HepG2 (cell line): ENCODE measurements around the gene WSCD1. TPM values are rescaled to one million over a fixed set of nuclear protein-coding genes. Genes with fewer than 3 reads are reported as not detected.

Source experiments
- SAP130 ChIP-seq: IDR thresholded peaks from 2 replicates; pipeline ENCODE4 v1.6.1; 2016; ENCODE audit warnings: low read depth
- ZBED4 ChIP-seq: sonication (generic); formaldehyde crosslinking; IDR thresholded peaks from 2 replicates; pipeline ENCODE4 v1.4.0; 2020; ENCODE audit warnings: missing genetic modification reagents, borderline replicate concordance
- ZSCAN9 ChIP-seq: IDR thresholded peaks from 2 replicates; pipeline ENCODE4 v1.6.1; 2016; ENCODE audit warnings: borderline replicate concordance
- polyA plus RNA-seq, 8 experiments: library from polyadenylated mRNA; depleted of rRNA in 3 of 8; stranded (reverse) in 7 of 8; unstranded in 1 of 8; fragments of >200 nt; fragmentation: Illumina TruSeq in 4 of 8; extraction: Trizol in 4 of 8; gene quantifications; 2 replicates each; pipeline versions ENCODE4 v1.2.1 to v1.2.3, GENCODE V29; 2011 to 2016; ENCODE audit warnings: low read depth in 4 of 8, missing spikeins in 1 of 8, mixed read lengths in 1 of 8; ENCODE audit not compliant: insufficient read depth in 1 of 8
- total RNA-seq, 5 experiments: library from RNA; depleted of rRNA; stranded (reverse); fragments of >200 nt; fragmentation: Illumina TruSeq; extraction: Trizol; gene quantifications; 2 replicates each; pipeline ENCODE4 v1.2.3, GENCODE V29; 2016; ENCODE audit warnings: low read depth in 1 of 5
- TF ChIP-seq, protein P1 (sequence below): sonication (generic); formaldehyde crosslinking; IDR thresholded peaks from 2 replicates; pipeline ENCODE4 v1.5.1; 2020; ENCODE audit warnings: missing genetic modification reagents, mild to moderate bottlenecking, borderline replicate concordance
- TF ChIP-seq, protein P2 (sequence below): sonication (generic); formaldehyde crosslinking; IDR thresholded peaks from 2 replicates; pipeline ENCODE4 v1.5.1; 2020; ENCODE audit warnings: mild to moderate bottlenecking, missing genetic modification reagents, moderate library complexity

WSCD1 gene
- total and polyA plus RNA-seq, 2 of the 13 experiments (the other 11 are each of a cell fraction or from before 2014, with no cell fraction given) = 0.24 to 2.7 TPM

DNA sequence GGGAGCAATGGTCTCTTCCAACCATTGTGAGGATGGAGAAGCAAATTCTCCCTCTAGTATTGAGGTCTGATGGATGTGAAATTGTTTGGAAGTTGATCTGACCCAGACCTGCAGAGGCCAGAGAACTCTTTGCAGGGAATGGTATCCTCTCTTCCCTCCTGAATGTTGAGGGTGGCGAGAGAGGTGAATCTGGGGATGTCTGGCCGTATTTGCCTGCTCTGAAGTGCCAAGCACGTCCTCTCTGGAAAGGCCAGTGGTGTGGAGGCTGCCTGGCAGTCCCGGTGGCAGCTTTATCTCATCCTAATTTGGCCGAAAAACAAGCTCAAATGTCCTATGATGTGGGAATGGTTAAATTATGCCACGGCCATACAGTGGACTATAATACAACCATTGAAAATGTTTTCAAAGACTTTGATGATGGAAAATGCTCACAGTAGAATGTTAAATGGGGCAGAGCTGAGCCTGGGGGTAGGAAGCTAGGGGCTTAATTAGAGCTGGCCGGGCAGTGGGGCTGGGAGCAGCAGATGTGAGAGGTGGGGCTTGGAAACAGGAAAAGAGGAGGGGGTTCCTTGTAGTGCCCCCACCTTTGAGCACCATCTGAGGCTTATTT lies 30.8 kb downstream of the WSCD1 start (continued):
- TF ChIP-seq, protein P1, sequence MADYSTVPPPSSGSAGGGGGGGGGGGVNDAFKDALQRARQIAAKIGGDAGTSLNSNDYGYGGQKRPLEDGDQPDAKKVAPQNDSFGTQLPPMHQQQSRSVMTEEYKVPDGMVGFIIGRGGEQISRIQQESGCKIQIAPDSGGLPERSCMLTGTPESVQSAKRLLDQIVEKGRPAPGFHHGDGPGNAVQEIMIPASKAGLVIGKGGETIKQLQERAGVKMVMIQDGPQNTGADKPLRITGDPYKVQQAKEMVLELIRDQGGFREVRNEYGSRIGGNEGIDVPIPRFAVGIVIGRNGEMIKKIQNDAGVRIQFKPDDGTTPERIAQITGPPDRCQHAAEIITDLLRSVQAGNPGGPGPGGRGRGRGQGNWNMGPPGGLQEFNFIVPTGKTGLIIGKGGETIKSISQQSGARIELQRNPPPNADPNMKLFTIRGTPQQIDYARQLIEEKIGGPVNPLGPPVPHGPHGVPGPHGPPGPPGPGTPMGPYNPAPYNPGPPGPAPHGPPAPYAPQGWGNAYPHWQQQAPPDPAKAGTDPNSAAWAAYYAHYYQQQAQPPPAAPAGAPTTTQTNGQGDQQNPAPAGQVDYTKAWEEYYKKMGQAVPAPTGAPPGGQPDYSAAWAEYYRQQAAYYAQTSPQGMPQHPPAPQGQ (CRISPR knock-in tag) = no peak
- no peak for TF ChIP-seq ZBED4 (CRISPR knock-in tag)
- TF ChIP-seq, protein P2, sequence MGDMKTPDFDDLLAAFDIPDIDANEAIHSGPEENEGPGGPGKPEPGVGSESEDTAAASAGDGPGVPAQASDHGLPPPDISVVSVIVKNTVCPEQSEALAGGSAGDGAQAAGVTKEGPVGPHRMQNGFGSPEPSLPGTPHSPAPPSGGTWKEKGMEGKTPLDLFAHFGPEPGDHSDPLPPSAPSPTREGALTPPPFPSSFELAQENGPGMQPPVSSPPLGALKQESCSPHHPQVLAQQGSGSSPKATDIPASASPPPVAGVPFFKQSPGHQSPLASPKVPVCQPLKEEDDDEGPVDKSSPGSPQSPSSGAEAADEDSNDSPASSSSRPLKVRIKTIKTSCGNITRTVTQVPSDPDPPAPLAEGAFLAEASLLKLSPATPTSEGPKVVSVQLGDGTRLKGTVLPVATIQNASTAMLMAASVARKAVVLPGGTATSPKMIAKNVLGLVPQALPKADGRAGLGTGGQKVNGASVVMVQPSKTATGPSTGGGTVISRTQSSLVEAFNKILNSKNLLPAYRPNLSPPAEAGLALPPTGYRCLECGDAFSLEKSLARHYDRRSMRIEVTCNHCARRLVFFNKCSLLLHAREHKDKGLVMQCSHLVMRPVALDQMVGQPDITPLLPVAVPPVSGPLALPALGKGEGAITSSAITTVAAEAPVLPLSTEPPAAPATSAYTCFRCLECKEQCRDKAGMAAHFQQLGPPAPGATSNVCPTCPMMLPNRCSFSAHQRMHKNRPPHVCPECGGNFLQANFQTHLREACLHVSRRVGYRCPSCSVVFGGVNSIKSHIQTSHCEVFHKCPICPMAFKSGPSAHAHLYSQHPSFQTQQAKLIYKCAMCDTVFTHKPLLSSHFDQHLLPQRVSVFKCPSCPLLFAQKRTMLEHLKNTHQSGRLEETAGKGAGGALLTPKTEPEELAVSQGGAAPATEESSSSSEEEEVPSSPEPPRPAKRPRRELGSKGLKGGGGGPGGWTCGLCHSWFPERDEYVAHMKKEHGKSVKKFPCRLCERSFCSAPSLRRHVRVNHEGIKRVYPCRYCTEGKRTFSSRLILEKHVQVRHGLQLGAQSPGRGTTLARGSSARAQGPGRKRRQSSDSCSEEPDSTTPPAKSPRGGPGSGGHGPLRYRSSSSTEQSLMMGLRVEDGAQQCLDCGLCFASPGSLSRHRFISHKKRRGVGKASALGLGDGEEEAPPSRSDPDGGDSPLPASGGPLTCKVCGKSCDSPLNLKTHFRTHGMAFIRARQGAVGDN (CRISPR knock-in tag) = no peak
- TF ChIP-seq ZSCAN9 (CRISPR knock-in tag) = no peak
- no peak for TF ChIP-seq SAP130
